ENCODE results near the gene SYNPR. TPM values are rescaled to one million over a fixed set of nuclear protein-coding genes. Genes with fewer than 3 reads are reported as not detected.

SYNPR gene
- total RNA-seq, 4 donors from 2014 or later = 0.17 to 0.58 TPM; not detected in 2

DNA sequence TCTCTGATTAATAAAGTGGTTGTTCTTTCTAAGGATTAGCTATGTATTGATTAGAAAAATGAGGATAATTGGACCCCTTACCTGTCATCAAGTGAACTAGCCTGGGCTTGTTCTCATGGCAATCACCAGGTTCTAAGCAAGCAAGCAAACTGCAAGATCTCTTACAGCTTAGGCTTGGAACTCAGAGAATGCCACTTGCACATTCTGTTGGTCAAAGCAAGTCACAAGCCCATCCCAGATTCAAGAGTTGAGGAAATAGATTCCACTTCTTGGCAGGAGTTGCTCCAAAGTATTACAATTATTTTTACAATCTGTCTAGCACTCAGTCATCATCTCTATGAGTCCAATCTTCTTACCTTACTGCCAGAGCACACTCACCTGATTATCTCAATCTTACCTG is 180.3 kb downstream of the SYNPR start:
- Histone ChIP-seq H3K9me3 (peaks cover 0 to 7% (median 0%) of the 10 kb centered on the region in 4 donors), H3K4me1 (no peaks in the 10 kb centered on the region), H3K36me3 (no peaks in the 10 kb centered on the region), H3K27me3 (no peaks in the 10 kb centered on the region), H3K4me3 (no peak overlapping the region), H3K27ac (replicated peaks in 1 of 4) (no peak overlapping the region)
- DNase-seq (ENCODE audit: extremely low spot score) = no peak
- TF ChIP-seq EP300 (IDR thresholded peaks at IDR 0.05) = no peak
- TF ChIP-seq, protein P1, sequence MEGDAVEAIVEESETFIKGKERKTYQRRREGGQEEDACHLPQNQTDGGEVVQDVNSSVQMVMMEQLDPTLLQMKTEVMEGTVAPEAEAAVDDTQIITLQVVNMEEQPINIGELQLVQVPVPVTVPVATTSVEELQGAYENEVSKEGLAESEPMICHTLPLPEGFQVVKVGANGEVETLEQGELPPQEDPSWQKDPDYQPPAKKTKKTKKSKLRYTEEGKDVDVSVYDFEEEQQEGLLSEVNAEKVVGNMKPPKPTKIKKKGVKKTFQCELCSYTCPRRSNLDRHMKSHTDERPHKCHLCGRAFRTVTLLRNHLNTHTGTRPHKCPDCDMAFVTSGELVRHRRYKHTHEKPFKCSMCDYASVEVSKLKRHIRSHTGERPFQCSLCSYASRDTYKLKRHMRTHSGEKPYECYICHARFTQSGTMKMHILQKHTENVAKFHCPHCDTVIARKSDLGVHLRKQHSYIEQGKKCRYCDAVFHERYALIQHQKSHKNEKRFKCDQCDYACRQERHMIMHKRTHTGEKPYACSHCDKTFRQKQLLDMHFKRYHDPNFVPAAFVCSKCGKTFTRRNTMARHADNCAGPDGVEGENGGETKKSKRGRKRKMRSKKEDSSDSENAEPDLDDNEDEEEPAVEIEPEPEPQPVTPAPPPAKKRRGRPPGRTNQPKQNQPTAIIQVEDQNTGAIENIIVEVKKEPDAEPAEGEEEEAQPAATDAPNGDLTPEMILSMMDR (IDR thresholded peaks at IDR 0.05) = no peak
- no peak for TF ChIP-seq POLR2A (IDR thresholded peaks at IDR 0.05; ENCODE audit: low read depth)
- no peak for TF ChIP-seq POLR2AphosphoS5 (IDR thresholded peaks at IDR 0.05)
- intact Hi-C loops (cut with DNase I) = no loop called here

DNA sequence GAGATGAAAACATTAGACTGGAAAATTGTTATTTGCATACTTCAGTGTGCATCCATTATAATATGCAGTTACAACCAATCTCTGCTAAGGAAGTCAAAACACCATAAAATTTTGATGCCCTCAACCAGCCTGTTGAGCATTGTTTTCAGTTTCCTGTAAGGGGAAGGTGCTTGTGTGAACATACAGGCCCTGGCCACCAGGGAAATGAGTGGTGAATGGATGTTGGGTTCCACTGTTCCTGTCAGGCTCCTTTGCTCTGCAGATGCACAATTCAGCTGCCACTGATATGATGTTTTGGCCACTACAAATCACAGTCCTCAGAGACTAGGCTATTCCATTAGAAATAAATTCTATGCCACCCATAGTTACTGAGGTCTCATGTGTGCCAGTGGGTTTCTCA is 184.6 kb downstream of the SYNPR start:
- peaks cover 0 to 7% (median 2%) of the 10 kb centered on the region in 4 donors for H3K9me3 ChIP-seq

DNA sequence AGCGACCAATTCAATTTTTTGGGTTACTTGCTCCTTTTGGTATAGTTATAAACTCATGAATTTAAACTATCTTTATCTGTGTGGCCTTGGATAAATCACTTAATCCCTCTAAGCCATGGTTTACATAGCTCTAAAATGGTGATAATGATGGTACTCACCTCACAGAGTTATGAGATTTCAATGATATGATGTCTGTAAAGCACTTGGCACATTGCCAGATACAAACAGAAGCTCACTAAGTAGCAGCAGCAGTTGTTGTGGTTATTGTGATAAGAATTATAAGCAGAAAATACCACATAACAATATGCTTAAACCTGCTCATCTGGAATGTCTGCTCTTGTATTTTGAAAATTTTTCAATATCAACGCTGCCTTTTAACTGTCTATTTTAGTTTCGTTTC is 189.3 kb downstream of the SYNPR start:
- Histone ChIP-seq H3K9me3 (peaks cover 0 to 4% (median 0%) of the 10 kb centered on the region in 4 donors), H3K4me1 (no peaks in the 10 kb centered on the region), H3K27me3 (no peaks in the 10 kb centered on the region), H3K36me3 (no peaks in the 10 kb centered on the region), H3K4me3 (no peak overlapping the region), H3K27ac (replicated peaks in 1 of 4) (no peak overlapping the region)
- 62% methylated on average over 3 of the region's 3 CpGs for WGBS
- intact Hi-C loops (cut with DNase I) = no loop called here
- no peak for TF ChIP-seq EP300 (IDR thresholded peaks at IDR 0.05)
- no peak for TF ChIP-seq POLR2AphosphoS5 (IDR thresholded peaks at IDR 0.05)
- TF ChIP-seq POLR2A (IDR thresholded peaks at IDR 0.05; ENCODE audit: low read depth) = no peak
- TF ChIP-seq, protein P1 (IDR thresholded peaks at IDR 0.05) = no peak
- DNase-seq (ENCODE audit: extremely low spot score) = no peak

More for the DNA sequence above, 184.6 kb downstream of the SYNPR start:
- H3K36me3 ChIP-seq = no peaks in the 10 kb centered on the region
- no peak overlapping the region for H3K4me3 ChIP-seq
- no peak overlapping the region for H3K27ac ChIP-seq (replicated peaks in 1 of 4)
- H3K27me3 ChIP-seq = no peaks in the 10 kb centered on the region
- TF ChIP-seq POLR2AphosphoS5 (IDR thresholded peaks at IDR 0.05) (no peak), POLR2A (IDR thresholded peaks at IDR 0.05; ENCODE audit: low read depth) (no peak)
- DNase-seq (ENCODE audit: extremely low spot score) = no peak
- H3K4me1 ChIP-seq = no peaks in the 10 kb centered on the region
- intact Hi-C loops (cut with DNase I) = no loop called here

GRCh38 chr3:63470745-63471144 is 192.6 kb downstream of the SYNPR start:
- intact Hi-C loops (cut with DNase I) = no loop called here
- Histone ChIP-seq H3K9me3 (peaks cover 0 to 4% (median 0%) of the 10 kb centered on the region in 4 donors), H3K27ac (replicated peaks in 1 of 4) (no peak overlapping the region), H3K4me3 (no peak overlapping the region), H3K27me3 (peaks cover 0 to 5% (median 0%) of the 10 kb centered on the region in 4 donors), H3K36me3 (no peaks in the 10 kb centered on the region), H3K4me1 (no peaks in the 10 kb centered on the region)
- DNase-seq (ENCODE audit: extremely low spot score) = no peak
- 55% methylated on average over 1 of the region's 1 CpG for WGBS
- TF ChIP-seq, protein P1 (IDR thresholded peaks at IDR 0.05) = no peak
- TF ChIP-seq POLR2AphosphoS5 (IDR thresholded peaks at IDR 0.05) = no peak
- no peak for TF ChIP-seq EP300 (IDR thresholded peaks at IDR 0.05)
- TF ChIP-seq POLR2A (IDR thresholded peaks at IDR 0.05; ENCODE audit: low read depth) = no peak

- intact Hi-C loops (cut with DNase I) = no loop called here
- H3K27me3 ChIP-seq = peaks cover 0 to 5% (median 0%) of the 10 kb centered on the region in 4 donors
- 87% methylated on average over 5 of the region's 5 CpGs for WGBS
- no peaks in the 10 kb centered on the region for H3K4me1 ChIP-seq
- DNase-seq (ENCODE audit: extremely low spot score) = no peak
- H3K9me3 ChIP-seq = peaks cover 0 to 2% (median 0%) of the 10 kb centered on the region in 4 donors
- no peak for TF ChIP-seq POLR2A (IDR thresholded peaks at IDR 0.05; ENCODE audit: low read depth)
- TF ChIP-seq POLR2AphosphoS5 (IDR thresholded peaks at IDR 0.05) = no peak
- no peak for TF ChIP-seq EP300 (IDR thresholded peaks at IDR 0.05)
- TF ChIP-seq, protein P1 (IDR thresholded peaks at IDR 0.05) = no peak
- no peaks in the 10 kb centered on the region for H3K36me3 ChIP-seq
- H3K27ac ChIP-seq (replicated peaks in 1 of 4) = no peak overlapping the region
- no peak overlapping the region for H3K4me3 ChIP-seq
These were observed 193.7 kb downstream of the SYNPR start for GRCh38 chr3:63471781-63472180.
